ENCODE measurements around the gene ZNF385A.
"Not testable (repeated sequence)": the region's sequence is repeated elsewhere in the genome, so short reads cannot be mapped to it uniquely, and the experiment has no call there.

Gene ZNF385A

GRCh38 chr12:54356228-54356627 lies 28.3 kb downstream of the ZNF385A start:
- no peak for DNase-seq (ENCODE audit: low read depth in 2 of 2)

GRCh38 chr12:54355104-54355815 lies 29.3 kb downstream of the ZNF385A start:
- no peak for DNase-seq (ENCODE audit: low read depth in 2 of 2)

DNA sequence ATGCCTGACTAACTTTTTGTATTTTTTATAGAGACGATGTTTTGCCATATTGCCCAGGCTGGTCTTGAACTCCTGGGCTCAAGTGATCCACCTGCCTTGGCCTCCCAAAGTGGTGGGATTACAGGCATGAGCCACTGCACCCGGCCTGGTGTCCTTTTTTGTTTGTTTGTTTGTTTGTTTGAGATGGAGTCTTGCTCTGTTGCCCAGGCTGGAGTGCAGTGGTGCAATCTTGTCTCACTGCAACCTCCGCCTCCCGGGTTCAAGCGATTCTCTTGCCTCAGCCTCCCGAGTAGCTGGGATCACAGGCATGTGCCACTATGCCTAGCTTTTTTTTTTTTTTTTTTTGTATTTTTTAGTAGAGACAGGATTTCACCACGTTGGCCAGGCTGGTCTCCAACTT lies 30.3 kb downstream of the ZNF385A start:
- DNase-seq (ENCODE audit: low read depth in 2 of 2): not testable (repeated sequence)

DNA sequence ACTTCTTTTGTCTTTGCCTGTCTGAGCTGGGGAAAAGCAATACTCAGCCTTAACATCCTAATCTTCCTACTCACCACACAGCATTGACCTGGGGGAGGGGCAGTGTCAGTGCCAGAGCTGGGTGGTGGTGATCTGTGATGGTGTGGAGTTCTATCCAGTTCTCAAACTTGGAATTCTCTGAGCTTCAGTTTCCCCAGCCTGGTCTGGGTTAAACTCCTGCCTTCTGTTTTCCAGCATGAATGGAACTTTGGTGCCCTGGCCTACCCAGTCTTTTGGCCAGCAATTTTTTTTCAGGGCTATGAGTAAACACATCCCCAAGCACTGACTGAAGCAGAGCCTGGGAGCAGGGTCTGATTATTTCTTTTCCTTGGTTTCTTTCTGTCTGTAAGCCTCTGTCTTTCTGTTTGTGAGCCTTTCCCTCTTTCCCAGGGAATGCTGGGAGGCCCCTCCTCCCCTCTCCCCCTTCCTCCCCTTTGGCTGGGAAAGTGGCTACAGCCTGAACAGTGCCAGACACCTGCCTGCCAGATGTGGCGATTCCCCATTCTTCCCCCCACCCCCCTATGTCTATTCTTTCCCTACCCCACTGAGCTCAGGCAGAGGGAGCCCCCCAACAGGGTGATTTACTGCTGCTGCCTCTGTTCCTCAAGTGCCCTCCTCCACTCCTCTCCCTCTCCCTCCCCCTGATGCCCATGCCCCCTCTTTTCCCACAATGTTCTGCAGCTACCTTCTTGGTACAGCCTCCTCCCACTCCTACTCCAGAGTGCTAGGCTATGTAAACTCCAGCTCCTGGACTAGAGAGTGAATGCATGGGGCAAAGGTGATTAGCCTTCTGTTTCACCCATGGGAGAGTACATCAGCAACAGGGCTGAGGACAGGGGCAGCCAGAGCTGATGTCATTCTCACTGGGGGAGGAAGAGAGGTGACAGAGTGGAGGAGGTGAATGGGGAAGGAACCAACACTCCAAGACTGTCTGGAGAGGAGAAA lies 31.4 kb downstream of the ZNF385A start:
- DNase-seq (ENCODE audit: low read depth in 2 of 2): peak; percentile 83

GRCh38 chr12:54352022-54352531 lies 32.5 kb downstream of the ZNF385A start:
- peak; percentile 68 to 74 for DNase-seq (ENCODE audit: low read depth in 2 of 2)

GRCh38 chr12:54351341-54351740 lies 33.2 kb downstream of the ZNF385A start:
- no peak for DNase-seq (ENCODE audit: low read depth in 2 of 2)

DNA sequence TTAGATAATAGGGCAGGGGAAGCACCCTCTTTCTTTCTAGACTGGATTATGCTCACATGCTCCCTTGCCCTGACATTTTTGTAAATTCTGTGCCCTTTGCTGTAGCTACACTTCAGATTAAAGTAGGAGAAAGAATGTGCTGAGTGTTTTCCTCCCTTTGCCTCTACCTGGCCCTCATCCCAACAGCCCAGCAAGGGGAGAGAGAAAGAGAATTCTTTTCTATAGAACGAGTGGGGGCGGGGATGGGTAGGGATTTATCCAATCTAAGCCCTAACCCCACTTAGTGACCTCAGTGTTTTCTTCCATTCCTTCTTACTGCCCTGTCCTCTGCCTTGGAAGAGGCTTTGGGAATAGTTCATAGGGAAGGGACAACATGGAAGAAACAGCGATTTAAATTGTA lies 33.8 kb downstream of the ZNF385A start:
- DNase-seq (ENCODE audit: low read depth in 2 of 2): no peak

DNA sequence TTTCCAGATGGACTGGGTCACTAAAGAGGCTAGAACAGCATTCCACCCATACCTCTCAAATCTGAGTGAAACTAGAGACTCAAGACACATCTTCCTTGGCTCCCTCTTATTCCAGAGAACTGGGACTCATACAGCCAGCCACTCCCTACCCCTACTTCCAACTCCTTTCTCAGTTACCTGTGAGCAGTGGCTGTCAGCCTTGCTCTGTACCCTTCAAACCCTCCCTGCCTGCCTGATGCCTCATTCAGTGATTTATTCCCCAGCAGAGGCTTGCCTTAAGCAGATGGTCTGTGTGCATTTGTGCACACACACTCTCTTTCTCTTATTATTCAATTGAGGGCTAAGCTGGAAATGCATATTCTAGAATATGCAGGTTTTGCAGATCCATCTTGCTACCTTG lies 34.9 kb downstream of the ZNF385A start:
- DNase-seq (ENCODE audit: low read depth in 2 of 2): no peak

DNA sequence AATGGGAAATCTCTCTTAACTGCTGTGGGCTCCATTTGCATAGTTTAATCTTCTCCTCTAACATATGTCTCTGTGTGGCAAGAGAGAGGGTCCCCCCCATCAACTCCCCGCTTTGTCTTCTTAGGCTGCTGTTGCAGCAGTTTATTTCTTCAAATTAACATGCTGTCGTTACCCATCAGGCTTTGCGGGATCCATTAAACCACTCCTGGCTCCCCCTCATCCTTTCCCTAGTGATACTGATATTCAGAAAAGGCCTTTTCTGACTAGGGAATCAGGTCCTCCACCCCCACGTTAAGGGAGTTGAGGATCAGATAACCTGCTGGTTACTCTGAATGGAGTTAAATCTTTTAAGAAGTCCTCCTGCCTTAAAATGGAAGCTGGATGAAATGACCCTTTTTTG lies 35.5 kb downstream of the ZNF385A start:
- DNase-seq (ENCODE audit: low read depth in 2 of 2): no peak

DNA sequence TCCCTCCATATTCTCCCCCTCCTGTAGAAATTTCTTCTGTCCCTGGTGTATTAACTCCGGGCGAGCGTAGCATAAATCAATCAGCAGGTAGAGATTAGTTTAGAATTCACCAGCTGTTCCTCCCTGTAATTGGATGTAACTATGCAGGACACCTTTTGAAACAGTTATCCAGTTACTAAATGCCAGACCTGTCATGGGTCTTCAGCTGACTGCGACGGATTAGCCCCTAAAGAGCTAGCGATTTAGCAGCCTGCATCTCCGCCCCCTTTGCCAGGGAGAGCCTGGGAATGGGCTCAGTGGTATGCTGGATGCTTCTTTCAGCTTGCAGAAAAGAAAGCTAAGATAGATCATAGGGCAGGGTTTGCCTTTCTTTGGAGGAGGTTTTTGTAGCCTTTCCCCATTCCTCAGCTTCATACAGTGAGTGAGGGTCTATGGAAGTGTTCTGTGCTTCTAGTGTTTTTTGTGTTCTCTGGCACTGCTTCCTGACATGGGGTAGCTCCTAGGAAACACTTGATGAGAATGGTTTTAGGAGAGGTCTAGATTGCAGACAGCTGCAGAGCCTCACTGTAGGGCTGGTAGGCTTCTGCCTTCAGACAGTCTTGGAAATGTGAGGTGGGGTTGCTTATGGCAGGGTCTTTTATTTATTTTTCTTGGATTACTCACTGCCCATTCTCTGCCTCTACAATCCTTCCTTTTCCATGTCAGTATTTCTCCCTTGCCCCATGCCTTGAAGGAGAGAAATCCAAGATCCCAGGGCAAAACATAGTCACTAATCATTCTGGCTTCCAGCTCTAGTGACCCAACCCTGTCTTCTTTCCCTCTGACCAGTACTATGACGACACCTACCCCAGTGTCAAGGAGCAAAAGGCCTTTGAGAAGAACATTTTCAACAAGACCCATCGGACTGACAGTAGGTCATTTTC lies 42.9 kb downstream of the ZNF385A start:
- DNase-seq (ENCODE audit: low read depth in 2 of 2): no peak

DNA sequence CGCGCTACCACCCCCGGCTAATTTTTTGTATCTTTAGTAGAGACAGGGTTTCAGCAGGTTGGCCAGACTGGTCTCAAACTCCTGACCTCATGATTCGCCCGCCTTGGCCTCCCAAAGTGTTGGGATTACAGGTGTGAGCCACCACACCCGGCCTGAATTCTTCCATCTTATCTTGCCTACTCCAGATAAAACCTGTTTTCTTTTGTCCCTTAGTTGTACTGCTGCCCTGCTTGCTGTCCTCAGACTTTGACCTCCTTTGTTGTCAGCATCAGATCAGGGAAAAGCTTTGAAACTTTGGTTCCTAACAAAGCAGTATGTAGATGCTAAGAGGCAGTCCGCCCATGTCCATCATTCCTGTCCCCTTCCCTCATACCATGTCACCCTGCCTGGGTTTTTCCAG lies 43.7 kb downstream of the ZNF385A start:
- DNase-seq (ENCODE audit: low read depth in 2 of 2): no peak

DNA sequence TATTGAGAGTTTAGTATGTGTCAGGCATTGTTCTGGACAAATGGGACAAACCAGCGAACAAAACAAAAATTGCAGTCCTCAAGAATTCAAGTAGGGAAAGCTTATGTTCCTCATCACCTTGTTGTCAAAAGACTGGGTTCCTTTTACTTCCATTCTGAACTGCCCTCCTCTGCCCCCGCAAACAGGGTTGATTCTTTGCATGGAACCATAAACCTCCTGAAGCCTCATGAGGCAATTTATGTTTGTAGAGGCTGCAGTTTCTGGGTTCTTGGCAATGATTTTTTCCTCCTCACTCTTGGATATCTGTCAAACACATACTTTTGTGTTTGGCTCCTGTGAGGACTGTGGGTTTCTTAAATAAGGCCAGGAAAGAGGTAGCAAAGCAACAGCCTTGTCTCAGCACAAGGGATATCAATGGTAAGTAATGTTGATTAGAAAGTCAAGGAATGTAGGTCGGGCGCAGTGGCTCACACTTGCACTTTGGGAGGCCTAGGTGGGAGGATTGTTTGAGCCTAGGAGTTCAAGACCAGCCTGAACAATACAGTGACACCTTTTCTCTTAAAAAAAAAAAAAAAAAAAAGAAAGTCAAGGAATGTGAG lies 45.7 kb downstream of the ZNF385A start:
- no peak for DNase-seq (ENCODE audit: low read depth in 2 of 2)

DNA sequence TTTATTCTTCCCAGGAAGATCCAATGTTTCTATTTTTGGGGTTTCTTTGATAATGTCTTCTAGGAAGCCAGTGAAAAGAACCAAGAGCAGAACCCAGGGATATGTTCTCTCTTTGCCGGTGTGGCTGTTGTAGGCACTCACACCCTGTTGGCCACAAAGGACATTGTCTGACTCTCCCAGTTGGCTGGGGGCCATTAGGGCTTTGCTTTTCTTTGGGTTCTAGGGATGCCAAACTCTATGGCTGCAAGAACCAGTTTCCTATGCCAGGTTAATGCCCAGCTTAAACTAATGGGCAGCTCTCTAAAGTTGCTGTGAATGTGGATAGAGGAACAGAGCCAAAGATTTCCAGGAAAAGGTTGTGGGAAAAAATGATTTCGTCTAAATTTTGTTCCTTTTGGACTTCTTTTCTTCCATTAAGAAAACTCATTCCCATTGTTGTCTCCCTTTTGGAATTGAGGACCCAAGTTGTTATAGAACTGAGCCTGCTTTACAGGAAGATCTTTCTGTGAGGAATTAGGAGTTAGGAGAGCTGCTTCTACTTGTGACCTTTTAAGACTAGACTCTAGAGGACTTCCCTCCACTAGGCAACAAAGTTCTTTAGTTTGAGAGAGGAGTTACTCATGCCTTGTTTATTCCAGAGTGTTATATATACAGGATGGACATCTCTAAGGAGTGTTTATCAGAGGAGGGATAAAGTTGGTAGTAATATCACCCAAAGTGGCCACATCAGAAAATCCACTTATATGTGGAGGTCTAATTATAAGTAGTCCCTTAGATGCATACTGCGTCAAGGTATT lies 46.5 kb downstream of the ZNF385A start:
- no peak for DNase-seq (ENCODE audit: low read depth in 2 of 2)

DNA sequence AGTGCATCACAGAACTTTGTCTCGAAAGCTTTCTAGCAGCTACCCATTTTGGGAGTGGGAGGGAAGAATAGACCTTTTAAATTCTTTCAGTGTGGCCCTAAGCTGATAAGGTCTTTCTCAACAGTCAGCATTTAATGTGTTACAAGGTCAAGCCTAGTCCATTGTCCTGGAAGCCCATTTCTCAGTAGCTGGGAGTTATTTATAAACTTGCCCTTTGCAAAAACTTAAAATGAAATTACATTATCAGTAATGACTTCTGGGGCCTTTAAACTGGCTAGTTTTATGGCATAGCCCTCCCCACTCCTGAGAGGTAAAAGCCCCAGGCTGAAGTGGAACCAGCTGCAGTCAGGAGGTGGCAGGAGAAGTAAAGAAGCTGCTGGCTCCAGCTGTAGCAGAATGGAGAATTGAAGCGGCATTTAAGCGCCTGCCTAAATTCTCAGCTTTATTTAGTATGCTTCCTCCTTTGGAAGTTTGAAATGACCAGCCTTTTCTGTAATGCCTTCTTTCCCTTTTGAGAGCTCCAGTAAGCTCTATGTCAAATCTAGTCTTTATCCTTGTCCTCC lies 47.2 kb downstream of the ZNF385A start:
- DNase-seq (ENCODE audit: low read depth in 2 of 2): no peak

- DNase-seq (ENCODE audit: low read depth in 2 of 2): no peak
Measured at GRCh38 chr12:54333420-54334034, 51.0 kb downstream of the ZNF385A start.

GRCh38 chr12:54331461-54331860 lies 53.1 kb downstream of the ZNF385A start:
- DNase-seq (ENCODE audit: low read depth in 2 of 2): no peak

DNA sequence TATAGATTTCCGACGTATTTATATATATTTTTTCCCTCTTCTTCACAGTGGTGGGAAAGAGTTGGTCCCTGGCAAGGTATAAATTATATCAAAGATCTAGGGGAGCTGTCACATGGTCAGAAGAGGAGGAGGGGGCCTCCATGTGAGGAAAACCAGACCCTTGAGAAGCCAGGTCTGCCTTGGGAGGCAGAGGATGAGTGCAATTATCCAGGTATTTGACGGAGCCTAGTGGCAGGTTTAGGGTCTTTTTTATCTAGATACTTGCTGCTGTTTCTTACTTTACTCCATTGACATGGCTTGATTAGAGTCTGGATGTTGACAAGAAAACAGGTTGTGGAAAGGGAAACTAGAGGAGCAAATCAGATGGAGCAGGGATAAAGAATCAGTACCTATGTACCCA lies 54.1 kb downstream of the ZNF385A start:
- no peak for DNase-seq (ENCODE audit: low read depth in 2 of 2)

DNA sequence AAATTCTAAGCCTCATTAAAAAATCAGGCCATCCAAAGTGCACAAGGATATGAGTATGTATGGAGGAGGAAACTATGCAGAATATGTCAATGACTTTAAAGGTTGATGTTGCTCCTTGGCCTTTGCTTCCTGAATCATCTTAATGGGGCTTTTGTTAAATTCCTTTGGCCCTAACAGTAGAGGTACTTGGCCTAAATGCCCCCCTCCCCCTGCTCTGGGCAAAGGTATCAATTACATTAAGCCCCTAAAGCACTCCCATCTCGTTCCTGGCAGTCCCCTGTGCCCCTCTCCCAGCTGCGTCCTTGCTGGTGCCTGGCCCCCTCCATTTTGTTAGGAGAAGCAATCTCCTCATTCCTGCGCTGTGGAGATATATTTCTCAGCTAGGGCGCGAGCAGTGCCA lies 54.8 kb downstream of the ZNF385A start:
- DNase-seq (ENCODE audit: low read depth in 2 of 2): no peak

- DNase-seq (ENCODE audit: low read depth in 2 of 2): no peak
Measured at GRCh38 chr12:54328595-54329337, 55.8 kb downstream of the ZNF385A start.
